Endothelial cell of umbilical vein (primary cell): ENCODE results near the gene EFNA5. TPM values are rescaled to one million over a fixed set of nuclear protein-coding genes. Genes with fewer than 3 reads are reported as not detected.

Experiments
- BruUV-seq: library from RNA; stranded (reverse); fragments of 400-500 nt; replicated peaks from 2 replicates; lab custom pipeline; 2021; lab: Mats Ljungman, UMichigan
- CTCF ChIA-PET: fragments of 300-600, 350-600 bp; sonication (Branson Sonifier 250); formaldehyde crosslinking; loops from one replicate; lab custom pipeline; 2021; ENCODE audit warnings: antibody characterized with exemption, inconsistent platforms; lab: Charles Lee
- POLR2A ChIA-PET: fragments of 300-600, 350-600 bp; sonication (Branson Sonifier 250); formaldehyde crosslinking; loops from one replicate; lab custom pipeline; 2021; ENCODE audit warnings: antibody characterized with exemption, inconsistent platforms; lab: Charles Lee
- DNase-seq: peaks from one replicate; pipeline ENCODE4 v3.0.0-alpha.2; 2011; ENCODE audit warnings: low read depth, low spot score
- FAIRE-seq: peaks from 2 replicates; lab custom pipeline; 2011; peaks lifted over from hg19 to GRCh38; lab: Jason Lieb, UNC
- H2AFZ ChIP-seq: 2 replicates; pipeline ENCODE4 v1.6.0; 2012; ENCODE audit warnings: low read depth, low read length, control low read depth, inconsistent platforms
- H3K27ac ChIP-seq: 2 replicates; pipeline ENCODE4 v1.5.1; 2011; ENCODE audit warnings: low read depth, mild to moderate bottlenecking, control low read depth, low read length, moderate library complexity; ENCODE audit not compliant: insufficient read depth
- H3K27me3 ChIP-seq, 2 experiments: 2 replicates each; pipeline versions ENCODE4 v1.6.0 to v1.6.1; 2011; ENCODE audit warnings: low read length in 2 of 2, mixed read lengths in 1 of 2; ENCODE audit not compliant: control insufficient read depth in 2 of 2, insufficient read depth in 2 of 2
- H3K36me3 ChIP-seq, 2 experiments: 2 replicates in 1 of 2; 3 replicates in 1 of 2; pipeline ENCODE4 v1.5.1; 2011; ENCODE audit warnings: low read length in 2 of 2, mild to moderate bottlenecking in 1 of 2, moderate library complexity in 1 of 2; ENCODE audit not compliant: control insufficient read depth in 2 of 2, insufficient read depth in 2 of 2; ENCODE audit errors: extremely low read depth in 1 of 2
- H3K4me1 ChIP-seq: 3 replicates; pipeline ENCODE4 v1.5.1; 2011; ENCODE audit warnings: mild to moderate bottlenecking, low read length; ENCODE audit not compliant: control insufficient read depth, insufficient read depth; ENCODE audit errors: extremely low read depth
- H3K4me2 ChIP-seq: 2 replicates; pipeline ENCODE4 v1.6.1; 2011; ENCODE audit warnings: low read length, control low read depth, mixed read lengths; ENCODE audit not compliant: insufficient read depth
- H3K4me3 ChIP-seq, 3 experiments: fragments of 200-600 bp in 1 of 3; sonication (generic), shearing (Covaris generic) in 1 of 3; replicated peaks in 1 of 3; 2 replicates each; pipeline ENCODE4 v1.5.1; 2011 to 2016; ENCODE audit warnings: control low read depth in 3 of 3, low read length in 3 of 3, mild to moderate bottlenecking in 2 of 3, inconsistent platforms in 1 of 3, low read depth in 1 of 3, moderate library complexity in 1 of 3; ENCODE audit not compliant: insufficient read depth in 1 of 3
- H3K79me2 ChIP-seq: 2 replicates; pipeline ENCODE4 v1.6.0; 2012; ENCODE audit warnings: low read length, inconsistent platforms; ENCODE audit not compliant: control insufficient read depth, insufficient read depth
- H3K9ac ChIP-seq: replicated peaks from 2 replicates; pipeline ENCODE3; 2011; ENCODE audit warnings: low read length, control low read depth; ENCODE audit not compliant: insufficient read depth; ENCODE audit errors: extremely low read depth
- H3K9me1 ChIP-seq: replicated peaks from 3 replicates; pipeline ENCODE4 v1.6.0; 2011; ENCODE audit warnings: mild to moderate bottlenecking, low read length; ENCODE audit not compliant: control insufficient read depth, insufficient read depth; ENCODE audit errors: extremely low read depth
- H3K9me3 ChIP-seq: replicated peaks from 2 replicates; pipeline ENCODE4 v1.5.1; 2012; ENCODE audit warnings: low read length, inconsistent platforms; ENCODE audit not compliant: control insufficient read depth, insufficient read depth
- H4K20me1 ChIP-seq: replicated peaks from 2 replicates; pipeline ENCODE3; 2011; ENCODE audit warnings: mild to moderate bottlenecking, low read length; ENCODE audit not compliant: control insufficient read depth, insufficient read depth; ENCODE audit errors: extremely low read depth
- CTCF ChIP-seq, 2 donors: IDR thresholded peaks; 1 replicate in 1 of 2; 2 replicates in 1 of 2; pipeline ENCODE4 v1.5.1; 2011; ENCODE audit warnings: low read length in 2 of 2, mild to moderate bottlenecking in 2 of 2, moderate library complexity in 2 of 2, control low read depth in 1 of 2, inconsistent platforms in 1 of 2, low read depth in 1 of 2; ENCODE audit not compliant: insufficient read depth in 1 of 2; ENCODE audit errors: extremely low read depth in 1 of 2
- EZH2 ChIP-seq: IDR thresholded peaks from 2 replicates; pipeline ENCODE4 v1.6.1; 2012; ENCODE audit warnings: borderline replicate concordance, low read depth, mild to moderate bottlenecking, moderate library complexity, low read length, inconsistent platforms; ENCODE audit not compliant: severe bottlenecking
- FOS ChIP-seq: IDR thresholded peaks from 2 replicates; pipeline ENCODE4 v1.6.1; 2011; ENCODE audit warnings: mild to moderate bottlenecking, low read length, moderate library complexity, borderline replicate concordance; ENCODE audit not compliant: insufficient read depth
- GATA2 ChIP-seq: IDR thresholded peaks from 2 replicates; pipeline ENCODE4 v1.7.0; 2011; ENCODE audit warnings: low read depth, mild to moderate bottlenecking, moderate library complexity, mixed read lengths, low read length; ENCODE audit not compliant: insufficient read length, insufficient read depth
- JUN ChIP-seq: IDR thresholded peaks from 2 replicates; pipeline ENCODE4 v1.6.1; 2011; ENCODE audit warnings: borderline replicate concordance, low read depth; ENCODE audit not compliant: insufficient read length, insufficient read depth
- MYC ChIP-seq: IDR thresholded peaks from one replicate; pipeline ENCODE4 v1.6.1; 2011; ENCODE audit warnings: mild to moderate bottlenecking, low read depth, low read length
- POLR2A ChIP-seq: IDR thresholded peaks from 2 replicates; pipeline ENCODE4 v1.6.1; 2012; ENCODE audit warnings: low read depth, mild to moderate bottlenecking, control low read depth, low read length
- POLR2AphosphoS5 ChIP-seq: IDR thresholded peaks from 2 replicates; pipeline ENCODE4 v1.6.1; 2012; ENCODE audit warnings: low read depth, mild to moderate bottlenecking, control low read depth, low read length, moderate library complexity; ENCODE audit not compliant: insufficient read depth
- dilution Hi-C: fragments of 300-500 bp; cut with MboI; formaldehyde crosslinking; loops from one replicate; pipeline ENCODE4 v1.15.0; 2019; ENCODE audit warnings: low sequenced_read_pairs; ENCODE audit not compliant: extremely low pct_ligation_motif_present
- intact Hi-C: fragments of 100-400 bp; cut with micrococcal nuclease; formaldehyde crosslinking; loops from one replicate; pipeline ENCODE4 v1.10.0; 2022
- polyA plus RNA-seq, 4 experiments: library from polyadenylated mRNA; depleted of rRNA in 3 of 4; stranded (reverse) in 3 of 4; unstranded in 1 of 4; fragments of >200 nt; gene quantifications; 2 replicates each; pipeline versions ENCODE4 v1.2.1 to v1.2.3, GENCODE V29; 2011 to 2012; ENCODE audit warnings: missing spikeins in 1 of 4
- total RNA-seq: library from RNA; stranded (reverse); gene quantifications from 2 replicates; pipeline ENCODE4 v1.2.3, GENCODE V29; 2021
- TF ChIP-seq, protein P1 (sequence below): IDR thresholded peaks from 2 replicates; pipeline ENCODE4 v1.6.1; 2011; ENCODE audit not compliant: insufficient read depth, insufficient read length

Gene EFNA5
- total and polyA plus RNA-seq, 2 donors (not counting 3 experiments of a cell fraction or from before 2014, with no cell fraction given): 13.6 to 22.1 TPM

GRCh38 chr5:107578051-107578635 is 92.6 kb downstream of the EFNA5 start:
- Histone ChIP-seq H3K4me2 (no peak overlapping the region), H3K79me2 (peaks cover 3% of the 10 kb centered on the region), H3K27me3 (no peaks in the 10 kb centered on the region), H2AFZ (no peak overlapping the region), H3K9ac (no peak overlapping the region), H4K20me1 (no peaks in the 10 kb centered on the region), H3K4me1 (peaks cover 14% of the 10 kb centered on the region), H3K27ac (no peak overlapping the region), H3K9me3 (no peaks in the 10 kb centered on the region), H3K9me1 (no peaks in the 10 kb centered on the region), H3K4me3 (no peak overlapping the region), H3K36me3 (no peaks in the 10 kb centered on the region)
- ChIA-PET POLR2A (no interaction called here), CTCF (no interaction called here)
- DNase-seq (no peak), FAIRE-seq (no peak)
- dilution Hi-C loops (no loop called here), intact Hi-C loops (loop anchor here (10.0 kb wide), 2 partner anchors 1123 to 1313 kb away; no protein-coding TSS in a partner anchor)
- TF ChIP-seq GATA2 (no peak), CTCF (IDR thresholded peaks at IDR 0.05; ENCODE audit: extremely low read depth in 1 of 2, insufficient read depth in 1 of 2, low read depth in 1 of 2, low read length in 2 of 2) (no peak), MYC (no peak), EZH2 (no peak), FOS (no peak), JUN (no peak), POLR2AphosphoS5 (no peak), POLR2A (no peak)
- TF ChIP-seq, protein P1, sequence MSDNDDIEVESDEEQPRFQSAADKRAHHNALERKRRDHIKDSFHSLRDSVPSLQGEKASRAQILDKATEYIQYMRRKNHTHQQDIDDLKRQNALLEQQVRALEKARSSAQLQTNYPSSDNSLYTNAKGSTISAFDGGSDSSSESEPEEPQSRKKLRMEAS: no peak
- no TSS peak for BruUV-seq
